ENCODE measurements around the gene ATPAF1. TPM values are rescaled to one million over a fixed set of nuclear protein-coding genes. Genes with fewer than 3 reads are reported as not detected.
A peak's percentile ranks its signal among the peaks of the same experiment; 100 is the strongest.

Gene ATPAF1
- total and polyA plus RNA-seq, 9 of the 15 experiments (the other 6 are each of a cell fraction or from before 2014, with no cell fraction given), result 6.3 to 56.2 (median 27.4) TPM

DNA sequence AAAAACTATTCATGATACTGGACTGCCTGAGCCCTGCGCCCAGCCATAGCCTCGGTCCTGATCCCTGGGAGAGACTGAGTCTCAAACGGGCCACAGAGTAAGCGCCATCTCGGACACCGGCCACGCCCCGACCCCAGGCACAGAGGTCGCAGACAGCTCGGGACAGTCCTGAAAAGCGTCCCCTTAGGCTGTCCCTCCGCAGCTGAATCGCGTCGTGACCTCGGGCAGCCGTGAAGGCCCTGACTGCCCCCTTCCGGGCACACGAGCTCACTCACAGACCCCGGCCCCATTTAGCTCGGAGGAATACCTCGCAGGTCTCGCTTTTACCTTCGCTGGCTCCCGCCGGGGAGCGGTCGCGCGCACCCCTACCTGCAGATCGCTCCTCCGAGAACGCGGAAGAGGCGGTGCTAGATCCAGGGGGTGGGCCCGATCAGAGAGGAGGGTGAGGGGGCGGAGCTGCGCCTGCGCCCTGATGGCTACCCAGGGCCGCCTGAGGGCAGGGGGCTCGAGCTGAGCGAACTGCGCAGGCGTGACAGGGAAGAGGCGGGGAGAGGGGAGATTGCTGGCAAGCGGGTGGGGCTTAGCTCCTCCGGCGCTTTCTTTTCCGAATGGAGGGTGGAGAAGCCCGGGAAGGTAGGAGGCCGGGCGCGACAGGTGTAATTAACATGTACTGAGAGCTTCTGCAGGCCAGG is 64.2 kb downstream of the ATPAF1 start, which contains the start of gene MKNK1 (continued):
- TF ChIP-seq, protein P1, sequence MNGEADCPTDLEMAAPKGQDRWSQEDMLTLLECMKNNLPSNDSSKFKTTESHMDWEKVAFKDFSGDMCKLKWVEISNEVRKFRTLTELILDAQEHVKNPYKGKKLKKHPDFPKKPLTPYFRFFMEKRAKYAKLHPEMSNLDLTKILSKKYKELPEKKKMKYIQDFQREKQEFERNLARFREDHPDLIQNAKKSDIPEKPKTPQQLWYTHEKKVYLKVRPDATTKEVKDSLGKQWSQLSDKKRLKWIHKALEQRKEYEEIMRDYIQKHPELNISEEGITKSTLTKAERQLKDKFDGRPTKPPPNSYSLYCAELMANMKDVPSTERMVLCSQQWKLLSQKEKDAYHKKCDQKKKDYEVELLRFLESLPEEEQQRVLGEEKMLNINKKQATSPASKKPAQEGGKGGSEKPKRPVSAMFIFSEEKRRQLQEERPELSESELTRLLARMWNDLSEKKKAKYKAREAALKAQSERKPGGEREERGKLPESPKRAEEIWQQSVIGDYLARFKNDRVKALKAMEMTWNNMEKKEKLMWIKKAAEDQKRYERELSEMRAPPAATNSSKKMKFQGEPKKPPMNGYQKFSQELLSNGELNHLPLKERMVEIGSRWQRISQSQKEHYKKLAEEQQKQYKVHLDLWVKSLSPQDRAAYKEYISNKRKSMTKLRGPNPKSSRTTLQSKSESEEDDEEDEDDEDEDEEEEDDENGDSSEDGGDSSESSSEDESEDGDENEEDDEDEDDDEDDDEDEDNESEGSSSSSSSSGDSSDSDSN (IDR thresholded peaks at IDR 0.05; ENCODE audit: borderline replicate concordance in 1 of 2, low read depth in 2 of 2, low read length in 2 of 2), result no peak
- no peak for TF ChIP-seq TAF9B (IDR thresholded peaks at IDR 0.05; ENCODE audit: partially characterized antibody)
- TF ChIP-seq MGA (IDR thresholded peaks at IDR 0.05), result no peak; the same call in 1 of the 2 replicates
- no peak for TF ChIP-seq HSF4 (CRISPR knock-in tag; IDR thresholded peaks at IDR 0.05; ENCODE audit: borderline replicate concordance)
- TF ChIP-seq HCFC1 (IDR thresholded peaks at IDR 0.05; ENCODE audit: low read depth, low read length), result no peak
- TF ChIP-seq ARID1B (IDR thresholded peaks at IDR 0.05), result peak; percentile 38
- TF ChIP-seq CBX2 (IDR thresholded peaks at IDR 0.05; ENCODE audit: insufficient read depth, low read length, poor library complexity, severe bottlenecking), result no peak
- TF ChIP-seq, protein P2, sequence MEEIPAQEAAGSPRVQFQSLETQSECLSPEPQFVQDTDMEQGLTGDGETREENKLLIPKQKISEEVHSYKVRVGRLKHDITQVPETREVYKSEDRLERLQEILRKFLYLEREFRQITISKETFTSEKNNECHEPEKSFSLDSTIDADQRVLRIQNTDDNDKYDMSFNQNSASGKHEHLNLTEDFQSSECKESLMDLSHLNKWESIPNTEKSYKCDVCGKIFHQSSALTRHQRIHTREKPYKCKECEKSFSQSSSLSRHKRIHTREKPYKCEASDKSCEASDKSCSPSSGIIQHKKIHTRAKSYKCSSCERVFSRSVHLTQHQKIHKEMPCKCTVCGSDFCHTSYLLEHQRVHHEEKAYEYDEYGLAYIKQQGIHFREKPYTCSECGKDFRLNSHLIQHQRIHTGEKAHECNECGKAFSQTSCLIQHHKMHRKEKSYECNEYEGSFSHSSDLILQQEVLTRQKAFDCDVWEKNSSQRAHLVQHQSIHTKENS (CRISPR knock-in tag; IDR thresholded peaks at IDR 0.05), result no peak
- peak; percentile 82 for TF ChIP-seq SMAD4 (CRISPR knock-in tag; conservative IDR thresholded peaks at IDR 0.05)
- TF ChIP-seq, protein P3, sequence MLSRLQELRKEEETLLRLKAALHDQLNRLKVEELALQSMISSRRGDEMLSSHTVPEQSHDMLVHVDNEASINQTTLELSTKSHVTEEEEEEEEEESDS (CRISPR knock-in tag; IDR thresholded peaks at IDR 0.05), result no peak
- no peak for TF ChIP-seq ZNF282 (CRISPR knock-in tag; IDR thresholded peaks at IDR 0.05)
- TF ChIP-seq MYNN (IDR thresholded peaks at IDR 0.05), result no peak
- TF ChIP-seq MYNN (CRISPR knock-in tag; IDR thresholded peaks at IDR 0.05), result no peak

All from K562 (cell line).